Measurements from ENCODE around the gene TASP1. TPM values are rescaled to one million over a fixed set of nuclear protein-coding genes. Genes with fewer than 3 reads are reported as not detected.

TASP1 gene, protein sequence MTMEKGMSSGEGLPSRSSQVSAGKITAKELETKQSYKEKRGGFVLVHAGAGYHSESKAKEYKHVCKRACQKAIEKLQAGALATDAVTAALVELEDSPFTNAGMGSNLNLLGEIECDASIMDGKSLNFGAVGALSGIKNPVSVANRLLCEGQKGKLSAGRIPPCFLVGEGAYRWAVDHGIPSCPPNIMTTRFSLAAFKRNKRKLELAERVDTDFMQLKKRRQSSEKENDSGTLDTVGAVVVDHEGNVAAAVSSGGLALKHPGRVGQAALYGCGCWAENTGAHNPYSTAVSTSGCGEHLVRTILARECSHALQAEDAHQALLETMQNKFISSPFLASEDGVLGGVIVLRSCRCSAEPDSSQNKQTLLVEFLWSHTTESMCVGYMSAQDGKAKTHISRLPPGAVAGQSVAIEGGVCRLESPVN
- 20.2 and 22.7 TPM in 2 replicates for polyA plus RNA-seq
- polyA minus RNA-seq = 34.6 and 36.5 TPM in 2 replicates

GRCh38 chr20:13638496-13639149 lies at the start of gene TASP1:
TASP1 (minus strand) TSS chr20:13638932; CDS start chr20:13630078, 8,854 bp downstream.
- no peaks in the 10 kb centered on the region for H3K9me3 ChIP-seq (ENCODE audit: low read length)
- peak within 1 kb of the TSS; percentile 93 for H3K4me2 ChIP-seq (ENCODE audit: low read length)
- peak within 1 kb of the TSS; percentile 78 for H3K9ac ChIP-seq (ENCODE audit: low read length)
- H4K20me1 ChIP-seq (ENCODE audit: insufficient read depth) = no peaks in the 10 kb centered on the region
- peak within 1 kb of the TSS; percentile 67 for H3K27ac ChIP-seq (ENCODE audit: low read length)
- peaks cover 11% of the 10 kb centered on the region for H3K27me3 ChIP-seq (ENCODE audit: insufficient read depth, low read depth, low read length)
- H3F3A ChIP-seq (ENCODE audit: insufficient read depth, low read length, poor library complexity, severe bottlenecking) = peaks cover 3% of the 10 kb centered on the region
- peaks cover 23% of the 10 kb centered on the region for H3K79me2 ChIP-seq (replicated peaks; ENCODE audit: insufficient read depth, low read length)
- H3K4me3 ChIP-seq (ENCODE audit: low read length) = peak within 1 kb of the TSS; percentile 96
- H3K36me3 ChIP-seq (ENCODE audit: insufficient read depth, low read length) = no peaks in the 10 kb centered on the region
- TF ChIP-seq EP300 (conservative IDR thresholded peaks at IDR 0.05; ENCODE audit: poor library complexity, severe bottlenecking) = peak; percentile 28
- TF ChIP-seq EZH2 (IDR thresholded peaks at IDR 0.05; ENCODE audit: borderline replicate concordance, insufficient read depth, low read length, poor library complexity, severe bottlenecking) = no peak
- peak; percentile 6 for TF ChIP-seq RAD21 (conservative IDR thresholded peaks at IDR 0.05)
- peak; percentile 67 for TF ChIP-seq REST (IDR thresholded peaks at IDR 0.05; ENCODE audit: borderline replicate concordance)
- TF ChIP-seq POLR2AphosphoS5 (IDR thresholded peaks at IDR 0.05) = peak; percentile 84
- TF ChIP-seq SMC3 (conservative IDR thresholded peaks at IDR 0.05; ENCODE audit: poor library complexity) = peak; percentile 43
- TF ChIP-seq TAF1 (IDR thresholded peaks at IDR 0.05; ENCODE audit: low read depth) = peak; percentile 76
- TF ChIP-seq CTCF (IDR thresholded peaks at IDR 0.05; ENCODE audit: poor library complexity, severe bottlenecking) = peak; percentile 14
- TF ChIP-seq MXI1 (conservative IDR thresholded peaks at IDR 0.05; ENCODE audit: poor library complexity, severe bottlenecking) = peak; percentile 94
- peak within 1 kb of the TSS; percentile 94 for H2AFZ ChIP-seq (ENCODE audit: low read depth, low read length)
- H3K9me2 ChIP-seq (ENCODE audit: insufficient read depth, low read length) = no peaks in the 10 kb centered on the region

- H4K20me1 ChIP-seq (ENCODE audit: insufficient read depth) = no peaks in the 10 kb centered on the region
- no peaks in the 10 kb centered on the region for H3F3A ChIP-seq (ENCODE audit: insufficient read depth, low read length, poor library complexity, severe bottlenecking)
- no peak overlapping the region for H3K9ac ChIP-seq (ENCODE audit: low read length)
- no peaks in the 10 kb centered on the region for H3K9me3 ChIP-seq (ENCODE audit: low read length)
- no peak overlapping the region for H2AFZ ChIP-seq (ENCODE audit: low read depth, low read length)
- no peaks in the 10 kb centered on the region for H3K36me3 ChIP-seq (ENCODE audit: insufficient read depth, low read length)
- no peaks in the 10 kb centered on the region for H3K27me3 ChIP-seq (ENCODE audit: insufficient read depth, low read depth, low read length)
- no peaks in the 10 kb centered on the region for H3K79me2 ChIP-seq (replicated peaks; ENCODE audit: insufficient read depth, low read length)
- no peaks in the 10 kb centered on the region for H3K9me2 ChIP-seq (ENCODE audit: insufficient read depth, low read length)
- no peak for TF ChIP-seq MXI1 (conservative IDR thresholded peaks at IDR 0.05; ENCODE audit: poor library complexity, severe bottlenecking)
- TF ChIP-seq SMC3 (conservative IDR thresholded peaks at IDR 0.05; ENCODE audit: poor library complexity) = no peak
- TF ChIP-seq EP300 (conservative IDR thresholded peaks at IDR 0.05; ENCODE audit: poor library complexity, severe bottlenecking) = no peak
- no peak for TF ChIP-seq POLR2AphosphoS5 (IDR thresholded peaks at IDR 0.05)
- no peak for TF ChIP-seq REST (IDR thresholded peaks at IDR 0.05; ENCODE audit: borderline replicate concordance)
- no peak for TF ChIP-seq RAD21 (conservative IDR thresholded peaks at IDR 0.05)
- no peak for TF ChIP-seq EZH2 (IDR thresholded peaks at IDR 0.05; ENCODE audit: borderline replicate concordance, insufficient read depth, low read length, poor library complexity, severe bottlenecking)
- no peak for TF ChIP-seq CTCF (IDR thresholded peaks at IDR 0.05; ENCODE audit: poor library complexity, severe bottlenecking)
- TF ChIP-seq TAF1 (IDR thresholded peaks at IDR 0.05; ENCODE audit: low read depth) = no peak
- H3K4me3 ChIP-seq (ENCODE audit: low read length) = no peak overlapping the region
- H3K4me2 ChIP-seq (ENCODE audit: low read length) = no peak overlapping the region
- no peak overlapping the region for H3K27ac ChIP-seq (ENCODE audit: low read length)
Measured at GRCh38 chr20:13687815-13688214, 49.1 kb upstream of the TASP1 start.

All from neural cell (in vitro differentiated cells).